Measurements from ENCODE around the gene PDZRN3. TPM values are rescaled to one million over a fixed set of nuclear protein-coding genes. Genes with fewer than 3 reads are reported as not detected.

Gene PDZRN3
- total RNA-seq, 1 donor from 2014 or later: 19.8 TPM

- no peaks in the 10 kb centered on the region for H3K36me3 ChIP-seq (ENCODE audit: insufficient read depth, low read length)
- H3K4me1 ChIP-seq (ENCODE audit: insufficient read depth, low read length): peaks cover 14% of the 10 kb centered on the region
- no peak overlapping the region for H3K4me3 ChIP-seq (ENCODE audit: insufficient read depth, low read depth, low read length)
- H3K4me3 Mint-ChIP-seq (ENCODE audit: unreplicated experiment): no peak overlapping the region
- H3K36me3 Mint-ChIP-seq (ENCODE audit: low read depth, unreplicated experiment): peaks cover 2% of the 10 kb centered on the region
- H3K4me1 Mint-ChIP-seq (ENCODE audit: low read depth, unreplicated experiment): peaks cover 28% of the 10 kb centered on the region
- H4K20me1 ChIP-seq (ENCODE audit: insufficient read depth, low read length): no peaks in the 10 kb centered on the region
- H3K9me3 Mint-ChIP-seq (ENCODE audit: unreplicated experiment): no peaks in the 10 kb centered on the region
- H3K27me3 Mint-ChIP-seq (ENCODE audit: low read depth, unreplicated experiment): no peaks in the 10 kb centered on the region
- H3K9me3 ChIP-seq (ENCODE audit: insufficient read depth, low read depth, low read length): no peaks in the 10 kb centered on the region
- H3K79me2 ChIP-seq (ENCODE audit: insufficient read depth, low read length): no peaks in the 10 kb centered on the region
- H3K9ac ChIP-seq (ENCODE audit: low read length): no peak overlapping the region
- FAIRE-seq: no peak
- TF ChIP-seq EZH2 (IDR thresholded peaks at IDR 0.05; ENCODE audit: insufficient read depth, low read length): no peak
- TF ChIP-seq CTCF (IDR thresholded peaks at IDR 0.05; ENCODE audit: insufficient read depth, low read depth, low read length): no peak
- H3K27ac ChIP-seq (ENCODE audit: low read depth, low read length): no peak overlapping the region
- no peak overlapping the region for H2AFZ ChIP-seq (ENCODE audit: low read depth, low read length)
- no peak overlapping the region for H3K4me2 ChIP-seq (ENCODE audit: low read length)
- no peaks in the 10 kb centered on the region for H3K27me3 ChIP-seq (ENCODE audit: insufficient read depth, low read length)
- H3K27ac Mint-ChIP-seq (ENCODE audit: unreplicated experiment): no peak overlapping the region
- DNase-seq (ENCODE audit: low read depth): no peak
Observed at GRCh38 chr3:73525591-73525990, 99.2 kb downstream of the PDZRN3 start.

- no peak overlapping the region for H3K4me3 ChIP-seq (ENCODE audit: insufficient read depth, low read depth, low read length)
- H3K79me2 ChIP-seq (ENCODE audit: insufficient read depth, low read length): no peaks in the 10 kb centered on the region
- FAIRE-seq (no peak), DNase-seq (ENCODE audit: low read depth) (no peak)
- Mint-ChIP-seq H3K36me3 (ENCODE audit: low read depth, unreplicated experiment) (peaks cover 4% of the 10 kb centered on the region), H3K9me3 (ENCODE audit: unreplicated experiment) (no peaks in the 10 kb centered on the region), H3K27me3 (ENCODE audit: low read depth, unreplicated experiment) (no peaks in the 10 kb centered on the region), H3K4me3 (ENCODE audit: unreplicated experiment) (no peak overlapping the region), H3K27ac (ENCODE audit: unreplicated experiment) (peak overlapping the region; percentile 29), H3K4me1 (ENCODE audit: low read depth, unreplicated experiment) (peaks cover 16% of the 10 kb centered on the region)
- no peaks in the 10 kb centered on the region for H4K20me1 ChIP-seq (ENCODE audit: insufficient read depth, low read length)
- no peaks in the 10 kb centered on the region for H3K36me3 ChIP-seq (ENCODE audit: insufficient read depth, low read length)
- TF ChIP-seq CTCF (IDR thresholded peaks at IDR 0.05; ENCODE audit: insufficient read depth, low read depth, low read length) (no peak), EZH2 (IDR thresholded peaks at IDR 0.05; ENCODE audit: insufficient read depth, low read length) (no peak)
- H3K4me1 ChIP-seq (ENCODE audit: insufficient read depth, low read length): peaks cover 4% of the 10 kb centered on the region
- H3K27ac ChIP-seq (ENCODE audit: low read depth, low read length): no peak overlapping the region
- H3K9me3 ChIP-seq (ENCODE audit: insufficient read depth, low read depth, low read length): no peaks in the 10 kb centered on the region
- H3K9ac ChIP-seq (ENCODE audit: low read length): no peak overlapping the region
- no peak overlapping the region for H3K4me2 ChIP-seq (ENCODE audit: low read length)
- H2AFZ ChIP-seq (ENCODE audit: low read depth, low read length): no peak overlapping the region
- H3K27me3 ChIP-seq (ENCODE audit: insufficient read depth, low read length): no peaks in the 10 kb centered on the region
Observed at GRCh38 chr3:73523661-73524060, 101.1 kb downstream of the PDZRN3 start.

GRCh38 chr3:73521734-73522336 is 102.9 kb downstream of the PDZRN3 start:
- no peaks in the 10 kb centered on the region for H3K27me3 Mint-ChIP-seq (ENCODE audit: low read depth, unreplicated experiment)
- Histone ChIP-seq H3K36me3 (ENCODE audit: insufficient read depth, low read length) (no peaks in the 10 kb centered on the region), H4K20me1 (ENCODE audit: insufficient read depth, low read length) (no peaks in the 10 kb centered on the region), H3K4me3 (ENCODE audit: insufficient read depth, low read depth, low read length) (no peak overlapping the region), H3K79me2 (ENCODE audit: insufficient read depth, low read length) (no peaks in the 10 kb centered on the region), H3K4me2 (ENCODE audit: low read length) (no peak overlapping the region), H3K9ac (ENCODE audit: low read length) (no peak overlapping the region), H3K9me3 (ENCODE audit: insufficient read depth, low read depth, low read length) (no peaks in the 10 kb centered on the region), H3K4me1 (ENCODE audit: insufficient read depth, low read length) (peaks cover 4% of the 10 kb centered on the region), H3K27ac (ENCODE audit: low read depth, low read length) (no peak overlapping the region), H3K27me3 (ENCODE audit: insufficient read depth, low read length) (no peaks in the 10 kb centered on the region), H2AFZ (ENCODE audit: low read depth, low read length) (no peak overlapping the region)
- DNase-seq (ENCODE audit: low read depth) (no peak), FAIRE-seq (no peak)
- H3K27ac Mint-ChIP-seq (ENCODE audit: unreplicated experiment): no peak overlapping the region
- no peak overlapping the region for H3K4me3 Mint-ChIP-seq (ENCODE audit: unreplicated experiment)
- TF ChIP-seq EZH2 (IDR thresholded peaks at IDR 0.05; ENCODE audit: insufficient read depth, low read length) (no peak), CTCF (IDR thresholded peaks at IDR 0.05; ENCODE audit: insufficient read depth, low read depth, low read length) (no peak)
- H3K36me3 Mint-ChIP-seq (ENCODE audit: low read depth, unreplicated experiment): peaks cover 4% of the 10 kb centered on the region
- no peaks in the 10 kb centered on the region for H3K9me3 Mint-ChIP-seq (ENCODE audit: unreplicated experiment)
- peaks cover 12% of the 10 kb centered on the region for H3K4me1 Mint-ChIP-seq (ENCODE audit: low read depth, unreplicated experiment)

All from astrocyte (in vitro differentiated cells and primary cell).